D341Med (cell line): ENCODE measurements around the gene SNRPD3.

Experiments
- DNase-seq: peaks from one replicate; pipeline ENCODE4 v3.0.0; 2012; ENCODE audit warnings: low spot score

The SNRPD3 gene

DNA sequence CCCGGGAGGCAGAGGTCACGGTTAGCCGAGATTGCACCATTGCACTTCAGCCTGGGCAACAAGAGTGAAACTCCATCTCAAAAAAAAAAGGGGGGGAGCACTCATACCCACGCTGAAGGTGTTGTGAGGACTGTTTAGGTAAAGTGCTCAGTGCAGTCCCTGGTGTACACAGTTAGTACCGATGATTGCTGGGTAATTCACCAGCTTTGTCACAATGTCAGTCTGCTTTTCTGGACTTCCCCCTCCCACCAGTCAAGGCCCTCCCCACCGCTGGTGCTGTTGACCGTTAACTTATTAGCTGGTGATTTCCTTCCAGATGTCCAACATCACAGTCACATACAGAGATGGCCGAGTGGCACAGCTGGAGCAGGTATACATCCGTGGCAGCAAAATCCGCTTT is 11.9 kb downstream of the SNRPD3 start:
- DNase-seq, result no peak

GRCh38 chr22:24571266-24571665 is 15.5 kb downstream of the SNRPD3 start:
- no peak for DNase-seq

DNA sequence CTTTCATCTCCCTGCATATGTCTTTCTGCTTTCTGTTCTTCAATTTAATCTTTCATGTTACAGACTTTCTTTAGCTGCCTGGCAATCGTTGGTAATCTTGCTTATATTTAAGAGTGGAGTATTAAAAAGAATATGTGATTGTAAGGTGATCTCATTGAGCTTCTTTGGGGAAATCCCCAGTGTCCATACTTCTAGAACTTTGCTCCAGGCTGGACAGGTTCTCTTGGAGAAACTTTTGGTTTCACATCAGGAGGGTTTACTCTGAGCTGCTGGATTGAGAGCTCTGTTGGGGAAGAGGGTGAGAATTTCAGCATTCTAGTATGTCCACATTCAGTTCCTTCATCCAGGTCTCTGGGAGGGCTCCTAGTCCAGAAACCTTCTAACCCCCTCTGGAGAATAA is 21.0 kb downstream of the SNRPD3 start:
- no peak for DNase-seq

DNA sequence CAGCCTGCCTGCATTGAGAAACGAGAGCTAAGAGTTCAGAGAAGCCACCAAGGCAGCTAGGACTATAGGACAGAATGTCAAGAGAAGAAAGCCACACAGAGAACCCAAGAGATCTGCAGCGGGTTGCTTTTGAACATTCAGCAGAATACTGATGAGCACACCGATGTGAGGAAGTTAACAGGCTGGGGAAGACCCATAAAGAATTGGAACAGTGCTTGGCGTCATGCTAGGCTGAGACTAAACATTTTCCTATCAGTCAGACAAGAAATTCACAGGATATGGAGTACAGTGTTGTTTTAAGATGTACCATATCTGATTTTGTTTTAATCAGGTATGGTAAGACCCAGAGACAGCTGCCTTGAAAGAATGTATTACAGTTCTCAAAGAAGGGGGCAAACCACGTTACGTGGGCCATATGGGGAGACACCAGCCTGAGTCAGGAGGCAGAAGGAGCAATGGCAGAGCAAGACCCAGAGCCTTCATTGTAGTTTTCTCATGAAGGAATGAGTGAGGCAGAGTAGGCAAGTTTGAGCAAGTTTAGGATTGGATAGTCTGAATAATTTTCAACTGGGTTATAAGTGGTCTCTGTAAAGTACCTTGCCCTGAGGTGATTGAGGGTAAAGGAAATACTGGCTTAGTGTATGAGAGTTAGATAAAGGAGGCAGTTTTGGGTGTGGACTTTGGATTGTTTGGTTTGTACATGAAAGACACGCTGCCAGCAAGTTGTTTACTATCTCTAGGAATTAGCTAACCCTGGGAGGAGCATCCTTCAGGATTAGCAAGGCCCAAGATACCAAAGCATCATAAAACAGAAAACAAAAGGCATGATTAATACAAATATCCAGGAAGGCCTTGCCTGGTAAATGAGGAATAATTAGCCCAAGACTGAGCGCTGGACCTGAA is 22.8 kb downstream of the SNRPD3 start:
- DNase-seq, result no peak

GRCh38 chr22:24579258-24579601 is 23.4 kb downstream of the SNRPD3 start:
- DNase-seq, result no peak

DNA sequence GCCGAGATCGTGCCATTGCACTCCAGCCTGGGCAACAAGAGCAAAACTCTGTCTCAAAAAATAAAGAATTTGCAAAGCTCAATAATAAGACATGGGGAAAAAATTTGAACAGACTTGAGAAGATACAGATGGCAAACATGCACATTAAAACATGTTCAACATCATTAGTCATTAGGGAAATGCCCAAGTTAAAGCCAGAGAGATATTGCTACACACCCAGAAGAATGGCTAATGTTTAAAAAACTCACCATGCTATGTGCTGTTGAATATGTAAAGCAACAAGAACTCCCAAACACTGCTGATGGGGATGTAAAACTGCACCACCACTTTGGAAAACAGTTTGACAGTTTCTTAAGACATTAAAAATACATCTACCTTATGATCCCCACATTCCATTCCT is 24.5 kb downstream of the SNRPD3 start:
- no peak for DNase-seq

GRCh38 chr22:24582056-24582814 is 26.4 kb downstream of the SNRPD3 start:
- DNase-seq, result no peak

GRCh38 chr22:24583221-24584165 is 27.7 kb downstream of the SNRPD3 start:
- DNase-seq, result no peak

- no peak for DNase-seq
Observed at GRCh38 chr22:24584166-24584790, 28.5 kb downstream of the SNRPD3 start.

GRCh38 chr22:24584871-24585411 is 29.1 kb downstream of the SNRPD3 start:
- no peak for DNase-seq

GRCh38 chr22:24585461-24585860 is 29.7 kb downstream of the SNRPD3 start:
- DNase-seq, result no peak

DNA sequence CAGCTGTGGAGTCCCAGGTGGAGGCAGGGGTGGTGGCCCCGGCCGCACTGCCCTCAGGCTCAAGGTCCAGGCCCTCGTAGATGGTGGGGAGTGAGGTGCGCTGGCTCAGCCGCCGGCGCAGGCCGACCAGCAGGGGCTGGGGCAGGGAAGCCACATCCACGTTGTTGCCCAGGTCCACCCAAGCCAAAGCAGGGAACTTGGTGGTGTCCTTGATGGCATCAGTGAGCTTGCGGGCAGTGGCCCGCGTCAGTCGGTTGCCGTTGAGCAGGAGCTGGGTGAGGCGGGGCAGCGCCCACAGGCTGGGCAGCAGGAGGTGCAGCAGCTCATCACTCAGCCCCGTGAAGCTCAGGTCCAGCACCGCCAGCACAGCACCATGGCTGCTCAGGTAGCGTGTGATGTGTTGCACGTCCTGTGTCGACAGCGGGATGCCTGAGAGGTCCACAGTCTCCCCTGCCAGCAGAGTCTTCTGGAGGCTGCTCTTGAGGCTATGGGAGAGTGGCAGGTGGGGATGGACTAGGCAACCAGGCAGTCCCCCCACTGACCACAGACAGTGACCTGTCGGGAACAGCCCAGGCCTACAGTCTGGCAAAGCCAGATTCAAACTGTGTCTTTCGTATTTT is 30.2 kb downstream of the SNRPD3 start:
- DNase-seq, result no peak

DNA sequence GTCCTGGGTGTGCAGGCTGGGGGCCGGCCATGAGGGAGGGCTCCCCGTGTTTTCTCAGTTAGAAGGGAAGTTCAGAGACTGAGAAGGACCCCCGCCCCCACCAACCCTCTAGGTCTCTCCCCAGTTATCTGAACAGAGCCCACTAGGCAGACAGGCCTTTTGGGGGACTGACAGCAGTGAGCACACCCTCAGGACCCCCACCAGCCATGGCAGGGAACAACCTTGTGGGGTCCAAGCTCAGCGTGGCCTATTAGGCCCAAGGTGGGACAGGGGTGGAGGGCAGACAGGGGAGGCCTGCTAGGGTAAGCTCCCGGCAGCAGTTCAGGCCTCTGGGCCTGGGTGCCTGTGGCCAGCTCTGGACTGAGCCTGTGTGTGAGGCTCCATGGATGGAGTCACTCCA is 31.5 kb downstream of the SNRPD3 start:
- DNase-seq, result no peak

GRCh38 chr22:24587948-24588347 is 32.1 kb downstream of the SNRPD3 start:
- no peak for DNase-seq

- DNase-seq, result no peak
Observed at GRCh38 chr22:24588381-24588756, 32.6 kb downstream of the SNRPD3 start.

- no peak for DNase-seq
Observed at GRCh38 chr22:24588757-24589481, 33.1 kb downstream of the SNRPD3 start.

- DNase-seq, result no peak
Observed at GRCh38 chr22:24589518-24590030, 33.8 kb downstream of the SNRPD3 start.

DNA sequence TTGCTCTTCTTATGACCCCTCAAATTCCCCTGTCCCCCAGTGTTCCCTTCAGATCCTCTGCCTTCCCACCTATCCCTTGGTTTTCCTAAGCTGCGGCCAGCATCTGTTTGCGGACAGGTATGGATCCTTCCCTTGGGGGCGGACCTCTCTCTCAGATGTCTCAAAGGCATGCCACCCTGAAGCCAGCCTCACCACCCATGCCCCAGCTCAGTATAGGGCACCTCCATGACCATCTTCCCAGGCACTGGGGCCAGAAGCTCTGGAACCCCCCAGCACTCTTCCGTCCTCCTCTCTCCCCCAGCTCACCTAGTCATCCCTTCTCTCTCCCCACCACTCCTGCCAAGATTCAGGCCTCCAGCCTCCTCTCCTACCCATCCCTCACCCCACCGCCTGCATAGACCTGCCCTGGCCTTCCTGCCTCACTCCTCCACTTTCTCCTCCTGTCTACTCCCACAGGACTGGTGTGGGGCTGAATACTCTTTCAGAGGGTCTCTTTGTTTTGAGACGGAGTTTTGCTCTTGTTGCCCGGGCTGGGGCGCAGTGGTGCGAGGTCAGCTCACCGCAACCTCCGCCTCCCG is 34.9 kb downstream of the SNRPD3 start:
- DNase-seq, result no peak

- DNase-seq, result no peak
Observed at GRCh38 chr22:24591286-24591830, 35.6 kb downstream of the SNRPD3 start.
